GM12873 (cell line): Measurements from ENCODE around the gene MYPOP.

Source experiments
- CTCF ChIP-seq: IDR thresholded peaks from 2 replicates; pipeline ENCODE4 v1.5.1; 2012; ENCODE audit warnings: low read depth, mild to moderate bottlenecking, moderate library complexity, low read length, control low read depth; ENCODE audit not compliant: insufficient read depth; ENCODE audit errors: missing control alignments

The MYPOP gene

GRCh38 chr19:45920458-45920857 lies 18.0 kb upstream of the MYPOP start:
- TF ChIP-seq CTCF: no peak

GRCh38 chr19:45919678-45920077 lies 17.3 kb upstream of the MYPOP start:
- TF ChIP-seq CTCF: no peak

GRCh38 chr19:45918721-45919120 lies 16.3 kb upstream of the MYPOP start:
- TF ChIP-seq CTCF: no peak

- TF ChIP-seq CTCF: no peak
These were observed 15.1 kb upstream of the MYPOP start for GRCh38 chr19:45917421-45918091.

- TF ChIP-seq CTCF: no peak
These were observed 11.7 kb upstream of the MYPOP start, which contains the start of gene NANOS2 for GRCh38 chr19:45913874-45914830. Gene NANOS2 (minus strand): TSS chr19:45914778. CDS start chr19:45914693, 85 bp downstream.

- TF ChIP-seq CTCF: no peak
These were observed 8.9 kb upstream of the MYPOP start for GRCh38 chr19:45911291-45911690.

GRCh38 chr19:45908956-45909355 lies 6.5 kb upstream of the MYPOP start:
- no peak for TF ChIP-seq CTCF
